ENCODE measurements around the gene INTS7.

- TF ChIP-seq CTCF (IDR thresholded peaks at IDR 0.05) (no peak), POLR2A (IDR thresholded peaks at IDR 0.05) (no peak)
These were observed 41.7 kb upstream of the INTS7 start for GRCh38 chr1:212077028-212077427.
